ENCODE measurements around the gene ZNF584.
"Not testable (repeated sequence)": the region's sequence is repeated elsewhere in the genome, so short reads cannot be mapped to it uniquely, and the experiment has no call there.

The ZNF584 gene

GRCh38 chr19:58400916-58401839, 7.3 kb upstream of the ZNF584 start:
- Histone ChIP-seq H3K4me3 (replicated peaks; ENCODE audit: insufficient read depth, low read length) (peak overlapping the region; percentile 73), H3K27me3 (ENCODE audit: insufficient read depth, poor library complexity, severe bottlenecking) (no peaks in the 10 kb centered on the region), H3K27ac (replicated peaks) (peak overlapping the region; percentile 61)
- peak; percentile 99 to 100 for DNase-seq (ENCODE audit: low read depth in 1 of 2, low spot score in 1 of 2)
- no peak for TF ChIP-seq GABPA (IDR thresholded peaks at IDR 0.05; ENCODE audit: low read depth)
- TF ChIP-seq SPI1 (IDR thresholded peaks at IDR 0.05; ENCODE audit: borderline replicate concordance, low read depth) = peak; percentile 10; the same call in 1 of the 2 replicates
- peak; percentile 85; the same call in 1 of the 2 replicates for TF ChIP-seq POLR2AphosphoS5 (IDR thresholded peaks at IDR 0.05; ENCODE audit: low read depth)
- TF ChIP-seq CTCF (IDR thresholded peaks at IDR 0.05; ENCODE audit: insufficient read depth, low read length) = no peak
- no peak for TF ChIP-seq REST (IDR thresholded peaks at IDR 0.05; ENCODE audit: insufficient replicate concordance, low read depth)

GRCh38 chr19:58401840-58402421, 6.5 kb upstream of the ZNF584 start:
- no peak for DNase-seq (ENCODE audit: low read depth in 1 of 2, low spot score in 1 of 2)
- Histone ChIP-seq H3K27me3 (ENCODE audit: insufficient read depth, poor library complexity, severe bottlenecking) (no peaks in the 10 kb centered on the region), H3K4me3 (replicated peaks; ENCODE audit: insufficient read depth, low read length) (peak overlapping the region; percentile 73), H3K27ac (replicated peaks) (peak overlapping the region; percentile 61)
- TF ChIP-seq POLR2AphosphoS5 (IDR thresholded peaks at IDR 0.05; ENCODE audit: low read depth) (no peak), REST (IDR thresholded peaks at IDR 0.05; ENCODE audit: insufficient replicate concordance, low read depth) (no peak), GABPA (IDR thresholded peaks at IDR 0.05; ENCODE audit: low read depth) (no peak), CTCF (IDR thresholded peaks at IDR 0.05; ENCODE audit: insufficient read depth, low read length) (no peak), SPI1 (IDR thresholded peaks at IDR 0.05; ENCODE audit: borderline replicate concordance, low read depth) (no peak)

GRCh38 chr19:58403920-58404478, 4.5 kb upstream of the ZNF584 start:
- not testable (repeated sequence) for H3K27me3 ChIP-seq (ENCODE audit: insufficient read depth, poor library complexity, severe bottlenecking); H3K4me3 ChIP-seq (replicated peaks; ENCODE audit: insufficient read depth, low read length); H3K27ac ChIP-seq (replicated peaks); DNase-seq (ENCODE audit: low read depth in 1 of 2, low spot score in 1 of 2)
